NCI-H1694 (cell line): Measurements from ENCODE around the gene CCL27.
A peak's percentile ranks its signal among the peaks of the same experiment; 100 is the strongest.
"Not testable (repeated sequence)": the region's sequence is repeated elsewhere in the genome, so short reads cannot be mapped to it uniquely, and the experiment has no call there.

Experiments
- DNase-seq: peaks from one replicate; lab custom pipeline; 2025; lab: John Stamatoyannopoulos, UW

Gene CCL27

DNA sequence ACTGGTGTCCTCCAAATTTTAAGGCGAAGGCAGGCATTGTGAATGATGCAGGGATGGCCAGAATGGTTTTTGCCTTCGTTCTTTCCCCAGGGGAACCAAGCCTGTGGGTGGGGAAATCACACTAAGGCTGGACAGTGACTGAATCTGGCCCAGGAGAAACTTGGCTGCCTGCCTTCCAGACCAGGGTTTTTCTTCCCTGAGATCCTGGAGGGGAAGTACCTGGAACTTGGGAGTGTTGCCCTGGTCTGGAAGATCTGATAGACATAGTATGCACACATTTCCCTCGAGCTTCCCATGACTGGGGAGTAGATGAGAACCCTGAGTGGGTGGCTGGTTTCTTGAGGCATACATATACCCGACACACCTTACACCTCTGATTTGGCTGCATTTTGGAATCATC lies 11.1 kb downstream of the CCL27 start:
- no peak for DNase-seq

DNA sequence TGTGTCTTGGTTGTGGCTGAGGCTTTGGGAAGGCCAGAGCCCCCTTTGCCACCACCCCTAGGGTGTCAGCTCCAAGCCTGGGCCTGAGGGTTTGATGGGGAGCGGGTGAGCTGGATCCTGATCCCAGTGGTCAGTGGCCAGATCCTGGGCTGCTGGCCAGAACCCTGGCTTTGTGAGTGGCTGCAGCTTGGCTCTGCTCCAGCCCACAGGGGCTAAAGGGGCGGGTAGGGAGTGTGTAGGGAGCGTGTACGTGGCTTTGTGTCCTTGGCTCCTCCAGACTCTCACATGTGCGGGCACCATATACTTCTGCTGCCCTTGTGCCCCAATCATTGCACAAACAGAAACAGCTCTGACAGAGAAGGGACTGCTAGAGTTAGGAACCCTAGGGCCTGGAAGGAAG lies 11.6 kb downstream of the CCL27 start:
- DNase-seq = no peak

DNA sequence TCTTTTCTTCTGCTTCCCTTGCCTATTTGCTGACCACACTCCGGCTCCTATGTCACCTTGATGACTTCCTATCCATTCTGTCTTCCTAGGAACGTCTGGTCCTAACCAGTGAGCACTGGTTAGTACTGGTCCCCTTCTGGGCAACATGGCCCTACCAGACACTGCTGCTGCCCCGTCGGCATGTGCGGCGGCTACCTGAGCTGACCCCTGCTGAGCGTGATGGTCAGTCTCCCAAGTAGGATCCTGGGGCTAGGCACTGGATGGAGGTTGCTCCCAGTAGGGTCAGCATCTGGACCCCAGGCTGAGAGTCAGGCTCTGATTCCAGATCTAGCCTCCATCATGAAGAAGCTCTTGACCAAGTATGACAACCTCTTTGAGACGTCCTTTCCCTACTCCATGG lies 13.8 kb downstream of the CCL27 start:
- DNase-seq = no peak

DNA sequence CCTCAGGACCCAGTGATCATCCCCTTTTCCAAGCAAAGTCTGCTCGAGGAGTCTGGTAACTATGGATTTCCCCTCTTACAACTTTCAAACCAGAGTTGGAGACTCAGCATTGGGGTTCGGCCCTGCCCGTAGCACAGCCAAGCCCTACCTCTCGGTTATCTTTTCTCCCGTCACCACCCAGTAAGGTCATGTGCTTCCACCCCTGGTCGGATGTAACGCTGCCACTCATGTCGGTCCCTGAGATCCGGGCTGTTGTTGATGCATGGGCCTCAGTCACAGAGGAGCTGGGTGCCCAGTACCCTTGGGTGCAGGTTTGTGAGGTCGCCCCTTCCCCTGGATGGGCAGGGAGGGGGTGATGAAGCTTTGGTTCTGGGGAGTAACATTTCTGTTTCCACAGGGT lies 14.8 kb downstream of the CCL27 start:
- DNase-seq = no peak

DNA sequence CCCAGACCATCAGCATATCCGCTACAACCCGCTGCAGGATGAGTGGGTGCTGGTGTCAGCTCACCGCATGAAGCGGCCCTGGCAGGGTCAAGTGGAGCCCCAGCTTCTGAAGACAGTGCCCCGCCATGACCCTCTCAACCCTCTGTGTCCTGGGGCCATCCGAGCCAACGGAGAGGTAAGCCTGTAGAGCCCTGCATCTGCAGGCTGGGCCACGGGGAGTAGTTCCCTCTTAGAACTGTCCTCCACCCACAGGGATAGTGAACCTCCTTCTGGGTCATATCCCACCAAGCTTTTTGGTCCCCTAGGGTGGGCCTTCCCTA lies 15.4 kb downstream of the CCL27 start:
- DNase-seq = no peak

DNA sequence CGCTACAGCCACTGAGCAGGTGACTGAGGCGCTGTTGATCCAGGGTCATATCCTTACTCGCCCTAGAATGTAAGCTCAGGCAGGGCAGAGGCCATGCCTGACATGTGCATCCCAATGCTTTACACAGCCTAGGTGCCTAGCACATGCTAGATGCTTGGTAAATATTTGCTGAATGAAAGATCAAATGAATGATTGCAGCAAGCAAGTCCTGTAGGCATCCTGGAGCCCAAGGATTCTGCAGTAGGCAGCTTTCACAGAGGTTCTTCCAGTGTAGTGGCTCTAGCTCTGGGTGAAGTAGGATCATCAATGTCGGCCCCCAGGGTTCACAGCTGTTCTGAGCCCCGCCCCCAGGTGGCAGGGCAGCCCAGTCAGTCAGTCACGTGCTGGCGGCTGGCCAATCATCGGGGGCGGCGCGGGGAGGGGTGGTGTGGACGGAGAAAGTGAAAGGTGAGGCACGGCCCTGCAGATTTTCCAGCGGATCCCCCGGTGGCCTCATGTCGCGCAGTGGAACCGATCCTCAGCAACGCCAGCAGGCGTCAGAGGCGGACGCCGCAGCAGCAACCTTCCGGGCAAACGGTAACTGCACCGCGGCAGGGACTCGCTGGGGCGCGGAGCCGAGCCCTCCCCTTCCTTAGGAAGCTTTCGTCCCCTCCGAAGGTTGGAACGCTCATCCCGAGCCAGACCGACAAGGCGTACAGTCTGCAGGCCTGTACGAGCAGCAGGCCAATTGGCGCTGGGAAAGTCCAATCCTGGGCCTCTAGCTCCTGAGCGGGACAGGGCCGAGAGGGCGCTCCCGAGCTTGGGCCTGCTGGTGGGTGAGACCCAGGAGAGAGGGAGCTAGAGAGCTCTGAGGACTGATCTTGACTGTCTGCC lies 16.0 kb downstream of the CCL27 start, which contains the start of gene GALT:
GALT (plus strand) TSS at position 465 of the 873 bp plus-strand sequence; CDS start at position 495, 30 bp downstream.
- peak; percentile 74 for DNase-seq

DNA sequence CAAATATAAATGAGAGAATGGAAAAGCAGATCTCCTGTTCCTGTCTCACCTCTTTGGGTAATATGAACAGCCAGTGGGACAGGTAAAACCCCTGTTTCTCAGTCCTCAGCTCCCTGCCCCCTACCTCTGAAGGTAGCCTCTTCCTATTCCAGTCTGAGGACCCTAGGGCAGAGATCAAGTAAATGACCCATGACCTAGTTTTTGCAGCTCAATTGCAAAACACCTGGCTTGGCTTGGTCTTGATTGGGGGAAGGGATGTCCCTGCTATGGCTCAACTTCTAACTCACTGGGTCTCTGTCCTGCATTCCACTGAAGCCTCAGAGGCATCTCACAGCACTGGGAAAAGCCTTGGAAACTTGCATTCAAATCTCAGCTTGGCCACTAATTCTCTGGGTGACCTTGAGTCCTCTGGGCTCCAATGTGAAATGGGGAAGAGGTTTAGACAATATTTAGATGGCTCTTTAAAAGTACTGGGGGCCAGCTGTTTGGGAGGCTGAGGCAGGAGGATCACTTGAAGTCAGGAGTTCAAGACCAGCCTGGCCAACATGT lies 17.6 kb downstream of the CCL27 start:
- no peak for DNase-seq

DNA sequence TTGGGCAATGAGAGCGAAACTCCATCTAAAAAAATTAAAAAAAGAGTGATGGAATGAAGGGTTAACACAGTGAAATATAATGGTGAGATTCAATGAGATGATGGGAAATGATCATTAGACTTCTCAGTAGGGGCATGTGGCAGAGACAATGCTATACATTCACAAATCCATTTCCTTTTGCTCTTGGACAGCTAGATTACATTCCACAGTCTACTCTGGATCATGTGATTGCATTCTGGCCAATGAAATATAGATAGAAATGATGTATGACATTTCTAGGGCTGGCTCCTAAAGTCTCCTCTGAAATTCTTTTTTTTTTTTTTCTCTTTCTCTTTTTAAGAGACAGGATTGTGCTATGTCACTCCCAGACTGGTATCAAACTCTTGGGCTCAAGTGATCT lies 19.8 kb downstream of the CCL27 start:
- DNase-seq = no peak

DNA sequence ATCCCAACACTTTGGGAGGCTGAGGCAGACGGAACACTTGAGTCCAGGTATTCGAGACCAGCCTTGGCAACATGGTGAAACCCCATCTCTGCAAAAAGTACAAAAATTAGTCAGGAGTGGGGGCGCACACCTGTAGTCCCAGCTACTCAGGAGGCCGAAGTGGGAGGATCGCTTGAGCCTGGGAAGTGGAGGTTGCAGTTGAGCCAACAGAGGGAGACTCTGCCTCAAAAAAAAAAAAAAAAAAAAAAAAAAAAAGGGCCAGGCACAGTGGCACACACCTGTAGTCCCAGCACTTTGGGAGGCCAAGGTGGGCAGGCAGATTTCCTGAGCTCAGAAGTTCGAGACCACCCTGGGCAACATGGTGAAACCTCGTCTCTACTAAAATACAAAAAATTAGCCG lies 23.1 kb downstream of the CCL27 start:
- DNase-seq = not testable (repeated sequence)

DNA sequence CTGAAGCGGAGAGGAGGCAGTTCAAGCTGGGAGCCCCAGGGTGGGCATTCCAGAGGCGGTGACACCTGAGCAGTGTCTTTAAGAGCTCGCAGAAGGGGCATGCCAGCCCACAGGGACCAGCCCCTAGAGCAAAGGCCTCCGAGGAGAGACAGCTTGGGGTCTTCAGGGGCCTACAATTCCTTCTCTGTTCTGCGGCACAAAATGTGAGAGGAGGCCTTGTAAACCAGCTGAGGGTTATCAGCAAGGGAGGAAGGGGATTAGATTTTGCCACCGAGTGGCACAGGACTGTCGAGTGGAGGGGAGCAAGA lies 24.4 kb downstream of the CCL27 start:
- DNase-seq = no peak

DNA sequence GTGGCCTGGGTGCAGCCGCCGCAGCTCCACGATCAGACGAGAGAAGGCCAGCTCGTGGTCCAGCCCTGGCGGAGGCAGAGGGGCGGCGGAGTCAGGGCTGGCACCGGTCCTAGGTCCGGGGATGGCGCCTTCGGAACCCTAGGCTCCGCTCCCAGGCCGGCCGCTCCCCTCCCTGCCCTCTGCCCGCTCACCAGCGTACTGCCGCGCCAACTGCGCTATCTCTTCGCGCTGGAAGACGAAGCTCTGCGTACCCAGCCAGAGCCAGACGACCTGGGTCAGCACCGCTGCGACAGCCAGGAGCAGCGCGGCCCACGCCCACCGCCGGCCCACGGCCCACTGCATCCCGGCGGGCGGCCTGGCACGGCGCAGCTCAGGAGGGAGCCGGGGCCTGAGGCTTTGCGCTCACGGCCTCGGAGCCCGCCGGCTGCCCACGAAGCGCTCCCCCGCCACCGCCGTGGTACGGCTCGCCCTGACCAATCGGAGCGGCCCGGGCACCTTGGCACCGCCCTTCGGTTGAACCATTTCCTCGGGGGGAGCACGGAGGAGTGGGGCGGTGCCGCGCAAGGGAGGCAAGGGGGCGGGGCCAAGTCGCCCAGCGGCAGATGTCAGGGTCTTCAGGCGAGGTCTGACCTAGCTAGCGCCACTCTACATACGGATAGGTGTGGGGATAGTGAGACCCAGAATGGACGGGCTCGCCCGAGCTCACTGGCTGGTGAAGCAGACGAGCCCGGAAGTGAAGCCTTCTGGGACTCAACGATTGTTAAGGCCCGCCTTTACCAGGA lies 24.9 kb downstream of the CCL27 start, which contains the start of gene SIGMAR1:
SIGMAR1 (minus strand) TSS at position 432 of the 782 bp plus-strand sequence; CDS start at position 342, 90 bp downstream.
- DNase-seq = peak; percentile 81

DNA sequence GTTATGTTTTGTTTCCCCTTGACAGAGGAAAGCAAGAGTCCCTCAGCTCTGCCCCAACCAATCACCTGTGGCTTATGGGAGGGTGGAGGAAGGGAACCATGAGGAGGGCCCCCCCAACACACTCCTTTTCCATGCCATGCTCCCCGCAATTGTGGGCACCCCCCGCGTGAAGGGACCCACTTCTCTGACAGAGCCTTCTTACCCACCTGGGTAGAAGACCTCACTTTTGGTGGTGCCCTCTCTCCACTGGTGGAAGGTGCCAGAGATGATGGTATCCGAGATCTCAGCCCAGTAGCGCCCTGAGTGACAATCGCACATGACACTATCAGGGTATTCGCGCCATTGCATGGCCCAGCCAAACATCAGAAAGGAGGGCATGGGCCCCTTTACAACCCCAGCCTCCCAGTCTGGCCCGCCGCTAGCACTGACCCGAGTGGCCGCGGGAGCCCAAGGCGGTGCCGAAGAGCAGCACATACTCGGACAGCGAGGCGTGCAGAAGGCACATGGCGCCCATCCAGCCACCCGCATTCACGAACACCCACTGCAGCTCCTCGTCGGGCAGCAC lies 25.6 kb downstream of the CCL27 start:
- no peak for DNase-seq

DNA sequence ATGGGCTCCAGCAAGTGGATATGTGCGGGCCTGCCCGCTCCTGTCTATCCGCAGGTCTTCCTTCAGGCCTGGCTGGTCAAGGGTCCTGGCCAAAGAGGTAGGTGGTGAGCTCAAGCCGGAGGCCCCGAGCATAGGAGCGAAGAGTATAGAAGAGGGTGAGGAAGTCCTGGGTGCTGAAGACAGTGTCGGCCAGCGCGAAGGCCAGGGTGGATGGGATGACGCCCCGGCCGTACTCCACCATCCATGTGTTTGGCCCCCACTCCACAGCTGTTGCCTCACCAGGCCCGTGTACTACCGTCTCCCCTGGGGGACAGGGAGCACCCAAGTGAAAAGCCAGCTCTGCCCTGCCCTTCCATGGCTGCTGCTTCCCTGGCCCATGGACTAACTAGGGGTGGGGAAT lies 26.9 kb downstream of the CCL27 start:
- DNase-seq = no peak

DNA sequence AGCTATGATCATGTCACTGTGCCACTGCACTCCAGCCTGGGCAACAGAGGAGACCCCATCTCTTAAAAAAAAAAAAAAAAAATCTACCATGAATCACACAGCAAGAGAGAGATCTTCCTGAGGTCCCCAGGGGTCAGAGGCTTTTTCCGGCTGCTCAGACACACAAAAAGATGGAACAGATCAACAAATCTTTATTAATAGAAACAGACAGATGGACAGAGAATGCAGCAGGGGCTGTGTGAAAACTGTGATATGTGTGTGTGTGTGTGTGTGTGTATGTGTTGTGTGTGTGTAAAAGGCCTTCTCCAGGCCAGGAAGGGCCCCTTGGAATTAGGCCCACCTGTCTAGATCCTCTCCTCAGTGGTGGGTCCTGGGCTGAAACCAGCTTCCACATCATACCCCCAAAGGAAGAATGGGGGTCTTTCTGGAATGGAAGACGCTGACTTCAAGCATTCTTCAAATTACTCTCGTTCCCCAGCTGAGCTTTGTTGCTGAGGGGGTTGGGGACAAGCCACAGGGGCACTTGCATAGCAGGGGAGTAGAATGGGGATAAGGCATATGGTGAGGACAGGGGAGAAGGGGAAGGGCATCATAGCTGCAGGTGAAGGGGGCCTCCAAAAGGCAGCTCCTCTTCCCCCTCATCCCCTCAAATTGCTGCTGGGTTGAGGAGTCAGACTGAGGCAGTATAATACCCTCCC lies 27.8 kb downstream of the CCL27 start:
- DNase-seq = peak; percentile 17

DNA sequence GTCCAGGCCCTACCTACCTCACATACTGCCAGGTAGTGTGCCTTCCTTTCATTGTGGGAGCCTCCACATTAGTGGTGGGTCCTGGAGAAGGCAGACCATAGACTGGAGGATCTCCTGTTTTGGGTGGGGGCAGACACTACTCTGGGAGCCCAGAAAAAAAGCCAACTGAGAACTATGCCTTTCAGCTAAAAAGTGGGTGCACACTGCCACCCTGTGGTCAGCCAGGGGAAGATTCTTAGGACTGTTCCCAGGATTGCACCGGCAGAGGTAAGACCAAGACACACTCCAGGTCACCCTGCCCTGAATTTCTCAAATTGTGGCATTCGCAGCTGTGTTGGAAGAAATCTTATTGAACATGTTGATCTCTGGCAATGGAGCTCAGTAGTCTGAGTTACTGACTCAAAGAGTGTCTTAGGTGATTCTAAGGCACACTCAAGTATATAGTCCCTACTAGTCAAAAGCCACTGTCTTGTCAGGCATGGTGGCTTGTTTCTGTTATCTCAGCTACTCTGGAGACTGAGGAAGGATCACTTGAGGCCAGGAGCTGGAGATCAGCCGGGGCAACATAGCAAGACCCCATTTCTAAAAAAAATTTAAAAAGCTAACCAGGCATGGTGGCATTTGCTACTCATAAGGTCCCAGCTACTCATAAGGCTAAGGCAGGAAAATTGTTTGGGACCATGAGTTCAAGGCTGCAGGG lies 28.5 kb downstream of the CCL27 start:
- DNase-seq = peak; percentile 43

DNA sequence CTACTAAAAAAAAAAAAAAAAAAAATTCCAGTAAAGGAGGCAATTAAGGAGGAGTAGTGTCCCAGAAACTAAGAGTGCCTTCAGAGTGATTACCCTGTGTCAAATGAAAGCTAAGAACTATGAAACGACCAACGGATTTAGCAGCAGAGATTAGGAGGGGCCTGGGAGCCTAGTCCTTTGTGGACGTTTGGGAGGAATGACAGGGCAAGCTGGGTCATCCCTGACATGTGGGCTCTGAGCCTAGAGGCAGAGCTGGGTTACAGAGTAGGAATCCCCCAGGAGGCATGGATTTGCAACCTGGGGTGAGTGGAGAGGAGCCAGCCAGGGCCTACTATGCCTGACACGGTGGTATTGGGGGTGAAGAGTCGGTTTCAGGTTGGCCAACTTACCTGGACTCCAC lies 29.3 kb downstream of the CCL27 start:
- no peak for DNase-seq

DNA sequence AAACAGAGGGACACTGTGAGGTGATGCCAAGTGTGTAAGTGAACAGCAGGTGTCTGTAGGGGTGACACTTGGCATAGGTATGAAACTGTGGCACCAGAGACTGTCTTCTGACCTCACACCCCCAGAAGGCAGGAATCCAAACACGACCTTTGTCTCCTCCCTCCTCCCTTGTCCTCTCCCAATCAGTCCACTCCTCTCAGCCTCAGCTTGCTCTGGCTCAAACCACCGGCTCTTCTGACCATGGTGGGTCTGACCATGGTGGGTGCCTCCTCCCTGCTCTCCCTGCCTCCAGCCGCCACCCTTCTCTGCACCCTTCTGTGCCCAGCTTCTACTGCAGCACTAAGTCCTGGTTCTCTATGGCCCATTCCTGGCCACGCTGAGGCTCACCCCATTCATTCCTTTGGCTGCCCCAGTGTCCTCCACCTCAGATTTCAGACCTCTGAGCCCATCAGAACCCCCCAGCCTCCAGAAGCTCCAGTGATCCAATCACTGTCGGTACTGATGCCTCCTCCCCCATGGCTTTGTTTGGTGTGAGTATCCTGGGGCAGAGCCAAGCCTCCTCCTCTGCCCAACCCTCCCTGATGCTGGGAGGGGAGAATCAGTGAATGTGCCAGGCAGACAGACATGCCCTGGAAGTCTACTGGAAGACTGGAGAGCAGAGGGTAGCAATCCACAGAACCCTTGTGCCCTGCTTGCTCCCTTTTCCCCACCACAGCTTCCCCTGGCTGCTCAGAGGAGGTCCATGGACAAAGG lies 31.9 kb downstream of the CCL27 start:
- no peak for DNase-seq

DNA sequence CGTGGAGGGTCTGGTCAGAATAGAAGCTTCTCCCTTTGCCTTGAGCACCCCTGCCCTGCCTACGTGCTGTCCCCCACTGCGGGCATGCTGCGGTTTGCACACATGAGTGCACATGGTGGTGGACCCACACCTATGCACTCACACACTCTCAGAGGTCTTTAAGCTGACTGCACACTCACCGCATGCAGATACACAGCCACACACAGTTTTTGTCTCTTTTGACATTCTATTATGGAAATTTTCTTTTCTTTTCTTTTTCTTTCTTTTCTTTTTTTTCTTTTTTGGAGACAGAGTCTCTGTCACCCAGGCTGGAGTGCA lies 33.0 kb downstream of the CCL27 start:
- no peak for DNase-seq

DNA sequence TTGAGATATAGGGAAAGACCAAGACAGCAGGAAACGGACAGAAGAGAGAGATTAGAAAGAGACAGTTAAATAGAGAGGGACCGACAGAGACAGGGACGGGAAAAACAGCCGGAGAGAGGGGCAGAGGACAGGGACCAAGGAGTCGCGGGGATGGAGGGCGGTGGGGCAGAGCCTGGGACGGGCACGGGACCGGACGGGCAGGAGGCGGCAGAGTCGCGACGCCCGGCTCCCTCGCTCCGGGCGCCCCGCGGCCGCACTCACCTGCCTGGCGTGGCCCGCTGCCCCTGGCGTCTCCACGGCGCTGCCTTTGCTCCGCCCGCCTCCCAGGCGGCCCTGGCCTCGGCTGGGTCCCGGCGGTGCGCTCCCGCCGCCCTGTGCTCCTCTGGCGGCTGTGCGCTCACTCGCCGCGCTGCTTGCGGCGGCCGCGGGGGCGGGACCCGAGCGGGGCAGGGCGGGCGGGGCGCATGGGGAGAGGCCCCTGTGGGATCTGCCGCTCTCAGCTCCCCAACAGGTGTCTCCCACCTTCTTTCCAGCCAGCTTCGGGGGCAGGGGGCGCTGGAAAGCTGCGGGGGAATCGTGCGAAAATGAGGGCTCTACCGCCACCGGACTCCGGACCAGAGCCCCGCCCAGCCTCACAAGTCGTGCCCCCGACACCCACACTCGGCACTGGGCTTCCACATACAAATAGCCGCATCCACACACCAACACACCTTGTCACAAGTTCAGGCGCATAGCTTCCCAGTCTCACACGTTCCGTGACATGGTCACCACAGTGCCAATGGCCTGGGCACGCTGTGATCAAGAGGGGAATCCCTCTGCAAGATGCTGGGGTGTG lies 33.6 kb downstream of the CCL27 start, which contains the start of gene ARID3C:
ARID3C (minus strand) TSS at position 411 of the 835 bp plus-strand sequence. CDS start 1,052 bp downstream, outside the sequence.
- no peak for DNase-seq
